Activated CD4-positive, alpha-beta T cell treated with anti-CD3 and anti-CD28 coated beads, Interleukin-2, amount 10 ng/mL, durations not matched to agents 7 days and 5 days (primary cell): ENCODE data around the gene ECEL1. TPM values are rescaled to one million over a fixed set of nuclear protein-coding genes. Genes with fewer than 3 reads are reported as not detected.
"Not testable (repeated sequence)": the region's sequence is repeated elsewhere in the genome, so short reads cannot be mapped to it uniquely, and the experiment has no call there.

Experiments used
- CTCF ChIA-PET: fragments of 350-600 bp; sonication (Branson Sonifier 250); formaldehyde crosslinking; loops from one replicate; lab custom pipeline; 2021; ENCODE audit warnings: antibody characterized with exemption; lab: Charles Lee
- POLR2A ChIA-PET: fragments of 350-600 bp; sonication (Branson Sonifier 250); formaldehyde crosslinking; loops from one replicate; lab custom pipeline; 2021; ENCODE audit warnings: antibody characterized with exemption; lab: Charles Lee
- DNase-seq: peaks from one replicate; pipeline ENCODE4 v3.0.0-alpha.2; 2020
- H3K27ac Mint-ChIP-seq: one replicate; pipeline ENCODE4 v1.8.0; 2021; ENCODE audit warnings: mild to moderate bottlenecking, moderate library complexity, mixed read lengths
- H3K27me3 Mint-ChIP-seq: one replicate; pipeline ENCODE4 v1.8.0; 2021; ENCODE audit warnings: mixed read lengths
- H3K36me3 Mint-ChIP-seq: one replicate; pipeline ENCODE4 v1.8.0; 2021; ENCODE audit warnings: low read depth, mixed read lengths
- H3K4me1 Mint-ChIP-seq: one replicate; pipeline ENCODE4 v1.8.0; 2021; ENCODE audit warnings: mixed read lengths
- H3K4me3 Mint-ChIP-seq: one replicate; pipeline ENCODE4 v1.8.0; 2021; ENCODE audit warnings: mild to moderate bottlenecking, moderate library complexity, mixed read lengths
- H3K9me3 Mint-ChIP-seq: one replicate; pipeline ENCODE4 v1.8.0; 2021; ENCODE audit warnings: mixed read lengths
- total RNA-seq, 2 experiments: library from RNA; stranded (reverse); gene quantifications; one replicate each; pipeline ENCODE4 v1.2.3, GENCODE V29; 2021

The ECEL1 gene, protein sequence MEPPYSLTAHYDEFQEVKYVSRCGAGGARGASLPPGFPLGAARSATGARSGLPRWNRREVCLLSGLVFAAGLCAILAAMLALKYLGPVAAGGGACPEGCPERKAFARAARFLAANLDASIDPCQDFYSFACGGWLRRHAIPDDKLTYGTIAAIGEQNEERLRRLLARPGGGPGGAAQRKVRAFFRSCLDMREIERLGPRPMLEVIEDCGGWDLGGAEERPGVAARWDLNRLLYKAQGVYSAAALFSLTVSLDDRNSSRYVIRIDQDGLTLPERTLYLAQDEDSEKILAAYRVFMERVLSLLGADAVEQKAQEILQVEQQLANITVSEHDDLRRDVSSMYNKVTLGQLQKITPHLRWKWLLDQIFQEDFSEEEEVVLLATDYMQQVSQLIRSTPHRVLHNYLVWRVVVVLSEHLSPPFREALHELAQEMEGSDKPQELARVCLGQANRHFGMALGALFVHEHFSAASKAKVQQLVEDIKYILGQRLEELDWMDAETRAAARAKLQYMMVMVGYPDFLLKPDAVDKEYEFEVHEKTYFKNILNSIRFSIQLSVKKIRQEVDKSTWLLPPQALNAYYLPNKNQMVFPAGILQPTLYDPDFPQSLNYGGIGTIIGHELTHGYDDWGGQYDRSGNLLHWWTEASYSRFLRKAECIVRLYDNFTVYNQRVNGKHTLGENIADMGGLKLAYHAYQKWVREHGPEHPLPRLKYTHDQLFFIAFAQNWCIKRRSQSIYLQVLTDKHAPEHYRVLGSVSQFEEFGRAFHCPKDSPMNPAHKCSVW
- not detected for total RNA-seq

DNA sequence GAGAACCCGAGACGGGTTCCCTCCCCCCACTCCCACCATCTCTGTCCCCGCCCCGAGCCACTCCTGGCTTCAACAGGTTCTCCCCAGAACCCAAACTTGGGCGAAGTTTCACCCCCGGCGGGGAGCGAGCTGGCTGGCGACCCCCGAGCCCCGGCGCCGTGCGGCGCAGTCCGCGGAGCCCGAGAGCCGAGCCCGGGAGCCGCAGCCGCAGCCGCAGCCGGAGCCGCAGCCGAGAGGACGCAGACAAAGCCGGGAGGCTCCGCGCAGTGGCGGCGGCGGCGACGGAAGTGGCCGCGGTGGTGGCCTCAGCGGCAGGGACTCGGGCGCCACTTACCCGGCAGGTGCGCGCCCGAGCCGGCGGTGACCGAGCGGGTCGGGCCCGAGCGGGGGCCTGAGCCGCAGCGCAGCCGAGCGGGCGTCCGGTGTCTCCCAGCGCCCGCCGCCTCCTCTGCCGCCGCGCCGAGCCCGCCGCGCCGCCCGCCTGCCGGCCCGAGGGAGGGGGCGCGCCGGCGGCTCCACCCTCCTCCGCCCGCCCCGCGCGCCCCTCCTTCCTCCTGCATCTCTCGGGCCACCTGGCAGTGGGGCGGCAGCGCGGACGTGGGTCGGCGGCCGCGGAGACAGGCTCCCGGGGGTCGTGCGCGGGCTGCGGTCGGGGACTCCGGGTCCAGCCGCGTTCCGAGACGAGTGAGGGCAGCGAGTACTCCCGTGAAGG, at the start of gene ECEL1:
Gene ECEL1, minus strand, starts transcription at position 450 of the 712 bp plus-strand sequence. CDS start 1,181 bp downstream, outside the sequence.
- Mint-ChIP-seq H3K27me3 (peaks cover 35% of the 10 kb centered on the region), H3K4me1 (peaks cover 7% of the 10 kb centered on the region), H3K9me3 (no peaks in the 10 kb centered on the region), H3K27ac (no peak within 1 kb of the TSS), H3K36me3 (no peaks in the 10 kb centered on the region), H3K4me3 (no peak within 1 kb of the TSS)
- ChIA-PET POLR2A (no interaction called here), CTCF (no interaction called here)
- no peak for DNase-seq

DNA sequence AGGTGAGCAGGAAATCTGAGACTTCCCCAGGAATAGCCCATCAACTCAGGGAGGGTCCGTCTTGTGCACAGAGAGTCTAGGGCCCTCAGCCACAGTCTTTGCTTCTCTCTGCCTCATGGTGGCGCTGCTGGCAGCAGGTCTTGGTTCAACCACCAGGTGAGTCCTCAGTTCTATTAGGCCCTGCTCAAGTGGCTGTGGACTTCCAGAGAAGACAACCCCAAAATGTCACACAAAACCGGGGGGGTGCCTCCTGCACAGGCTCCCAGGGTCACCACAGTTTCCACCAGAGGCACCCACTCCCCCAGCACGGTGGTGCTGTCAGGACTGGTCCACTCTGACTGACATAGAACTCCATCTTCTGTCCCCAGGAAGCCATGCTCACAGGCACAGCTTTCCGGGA, 49.4 kb upstream of the ECEL1 start:
- Mint-ChIP-seq H3K36me3 (no peaks in the 10 kb centered on the region), H3K9me3 (peaks cover 8% of the 10 kb centered on the region), H3K4me3 (no peak overlapping the region), H3K27ac (no peak overlapping the region), H3K27me3 (peaks cover 5% of the 10 kb centered on the region), H3K4me1 (peaks cover 4% of the 10 kb centered on the region)
- DNase-seq: no peak
- POLR2A ChIA-PET: no interaction called here
- CTCF ChIA-PET: no interaction called here

DNA sequence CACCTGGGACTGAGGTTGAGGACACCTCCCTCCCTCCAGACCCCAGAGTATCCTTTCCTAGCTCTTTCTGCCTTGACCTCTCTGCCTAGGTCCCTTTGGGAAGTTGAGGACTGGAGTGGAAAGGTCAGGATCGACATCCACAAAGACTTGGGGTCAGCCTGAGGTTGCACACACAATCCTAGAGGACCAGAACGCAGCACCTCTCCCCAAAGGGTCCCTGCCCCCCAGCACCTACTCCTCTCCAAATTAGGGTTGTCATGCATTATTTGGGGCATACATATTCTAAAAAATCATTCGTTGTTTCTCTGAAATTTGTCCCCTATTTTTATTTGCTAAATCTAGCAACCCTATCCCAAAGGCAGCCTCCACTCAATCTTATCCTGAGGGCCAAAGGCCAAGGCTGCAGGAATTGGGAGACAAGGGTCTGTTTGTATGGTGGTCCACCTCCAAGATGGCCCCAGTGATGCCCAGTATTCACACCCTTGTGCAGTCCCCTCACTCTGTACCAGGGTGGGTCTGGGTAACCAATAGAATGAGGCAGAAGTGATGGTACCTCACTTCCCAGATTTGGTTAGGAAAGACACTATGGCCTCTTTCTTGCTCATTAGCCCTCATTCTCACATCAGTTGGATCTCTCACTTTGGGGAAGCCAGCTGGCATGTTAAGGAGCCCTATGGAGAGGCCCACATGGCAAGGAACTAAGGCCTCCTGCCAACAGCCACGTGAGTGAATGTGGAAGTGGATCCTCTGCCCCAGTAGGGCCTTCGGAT, 48.3 kb upstream of the ECEL1 start:
- H3K4me1 Mint-ChIP-seq: peaks cover 4% of the 10 kb centered on the region
- no peak overlapping the region for H3K27ac Mint-ChIP-seq
- H3K36me3 Mint-ChIP-seq: no peaks in the 10 kb centered on the region
- H3K4me3 Mint-ChIP-seq: no peak overlapping the region
- ChIA-PET POLR2A (no interaction called here), CTCF (no interaction called here)
- DNase-seq: no peak
- H3K27me3 Mint-ChIP-seq: peaks cover 5% of the 10 kb centered on the region
- peaks cover 8% of the 10 kb centered on the region for H3K9me3 Mint-ChIP-seq

DNA sequence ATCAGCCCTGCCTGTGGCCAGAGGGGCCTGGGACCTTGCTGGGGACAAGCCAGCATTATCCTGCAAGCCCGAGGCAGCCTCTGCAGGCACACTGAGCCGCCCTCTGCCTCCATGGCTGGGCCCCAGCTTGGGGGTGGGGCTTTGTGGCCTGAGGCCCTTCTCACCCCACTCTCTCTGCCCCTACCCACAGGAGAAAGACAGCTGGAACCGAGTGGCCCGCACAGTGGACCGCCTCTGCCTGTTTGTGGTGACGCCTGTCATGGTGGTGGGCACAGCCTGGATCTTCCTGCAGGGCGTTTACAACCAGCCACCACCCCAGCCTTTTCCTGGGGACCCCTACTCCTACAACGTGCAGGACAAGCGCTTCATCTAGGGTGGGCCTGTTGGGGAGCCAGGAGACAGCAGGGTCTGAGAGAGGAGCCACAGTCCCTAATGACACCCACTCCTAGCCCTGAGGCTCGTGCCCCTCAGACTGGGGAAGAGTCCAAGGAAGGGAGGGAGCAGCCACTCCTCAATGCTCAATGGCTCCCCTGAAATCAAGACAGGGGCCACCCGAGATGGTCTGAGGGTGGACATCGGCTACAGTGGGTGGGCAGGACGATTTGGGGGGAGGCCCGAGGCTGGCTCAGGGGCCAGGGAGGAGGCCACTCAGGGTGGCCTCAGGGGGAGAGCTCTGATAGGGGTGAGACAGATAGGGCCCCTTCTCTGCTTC, 47.5 kb upstream of the ECEL1 start:
- CTCF ChIA-PET: interaction anchor here (1.5 kb wide), 1 partner anchor 10 kb away, joined by 3 read pairs; no protein-coding TSS in a partner anchor

DNA sequence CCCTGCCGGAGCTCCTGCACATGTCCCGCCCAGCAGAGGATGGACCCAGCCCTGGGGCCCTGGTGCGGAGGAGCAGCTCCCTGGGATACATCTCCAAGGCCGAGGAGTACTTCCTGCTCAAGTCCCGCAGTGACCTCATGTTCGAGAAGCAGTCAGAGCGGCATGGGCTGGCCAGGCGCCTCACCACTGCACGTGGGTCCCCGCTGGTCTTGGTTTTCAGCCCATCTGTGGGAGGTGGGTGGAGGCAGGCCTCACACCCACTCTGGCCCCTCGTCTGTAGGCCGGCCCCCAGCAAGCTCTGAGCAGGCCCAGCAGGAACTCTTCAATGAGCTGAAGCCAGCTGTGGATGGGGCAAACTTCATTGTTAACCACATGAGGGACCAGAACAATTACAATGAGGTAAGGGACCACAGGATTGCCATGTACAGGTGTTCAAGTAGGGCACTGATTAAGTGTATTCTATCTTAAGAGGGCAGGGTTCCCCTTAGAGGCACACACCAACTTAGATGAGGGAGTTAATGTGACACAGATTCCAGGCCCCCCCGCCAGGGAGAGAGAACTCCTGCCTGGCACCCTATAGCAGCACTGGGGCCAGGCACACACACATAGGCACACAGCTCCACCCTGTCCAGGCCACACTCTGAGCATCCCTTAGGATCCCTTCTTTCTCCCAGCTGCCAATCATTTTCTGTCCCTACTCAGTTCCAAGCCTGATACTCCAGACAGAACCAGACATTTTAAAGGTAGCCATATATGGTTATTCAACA, 46.5 kb upstream of the ECEL1 start:
- ChIA-PET CTCF (interaction anchor here (1.5 kb wide), 1 partner anchor 11 kb away, joined by 3 read pairs; no protein-coding TSS in a partner anchor), POLR2A (no interaction called here)
- no peak overlapping the region for H3K27ac Mint-ChIP-seq
- H3K4me1 Mint-ChIP-seq: peaks cover 6% of the 10 kb centered on the region
- no peak for DNase-seq
- no peaks in the 10 kb centered on the region for H3K36me3 Mint-ChIP-seq
- H3K9me3 Mint-ChIP-seq: peaks cover 8% of the 10 kb centered on the region
- no peak overlapping the region for H3K4me3 Mint-ChIP-seq
- H3K27me3 Mint-ChIP-seq: peaks cover 5% of the 10 kb centered on the region

More for the DNA sequence above, 47.5 kb upstream of the ECEL1 start:
- Mint-ChIP-seq H3K4me3 (no peak overlapping the region), H3K27me3 (peaks cover 5% of the 10 kb centered on the region), H3K4me1 (peaks cover 4% of the 10 kb centered on the region), H3K27ac (no peak overlapping the region), H3K9me3 (peaks cover 8% of the 10 kb centered on the region), H3K36me3 (no peaks in the 10 kb centered on the region)
- no peak for DNase-seq
- POLR2A ChIA-PET: no interaction called here

DNA sequence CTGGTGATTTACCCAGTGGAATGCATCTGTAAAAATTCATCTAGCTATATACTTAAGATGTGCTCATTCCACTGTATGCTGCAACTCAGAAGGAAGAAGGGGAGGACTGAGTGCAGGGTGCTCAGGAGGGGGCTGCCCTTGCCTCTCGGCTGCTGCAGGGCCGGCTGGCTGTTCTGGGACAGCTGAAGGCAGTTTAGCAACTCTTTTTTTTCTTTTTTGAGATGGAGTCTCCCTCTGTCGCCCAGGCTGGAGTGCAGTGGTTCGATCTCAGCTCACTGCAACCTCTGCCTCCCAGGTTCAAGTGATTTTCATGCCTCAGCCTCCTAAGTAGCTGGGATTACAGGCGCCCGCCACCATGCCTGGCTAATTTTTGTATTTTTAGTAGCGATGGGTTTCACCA, 45.2 kb upstream of the ECEL1 start:
- H3K36me3 Mint-ChIP-seq, DNase-seq, H3K27me3 Mint-ChIP-seq, CTCF ChIA-PET, H3K9me3 Mint-ChIP-seq, POLR2A ChIA-PET, H3K4me3 Mint-ChIP-seq, H3K27ac Mint-ChIP-seq: not testable (repeated sequence)
- peaks cover 12% of the 10 kb centered on the region for H3K4me1 Mint-ChIP-seq

DNA sequence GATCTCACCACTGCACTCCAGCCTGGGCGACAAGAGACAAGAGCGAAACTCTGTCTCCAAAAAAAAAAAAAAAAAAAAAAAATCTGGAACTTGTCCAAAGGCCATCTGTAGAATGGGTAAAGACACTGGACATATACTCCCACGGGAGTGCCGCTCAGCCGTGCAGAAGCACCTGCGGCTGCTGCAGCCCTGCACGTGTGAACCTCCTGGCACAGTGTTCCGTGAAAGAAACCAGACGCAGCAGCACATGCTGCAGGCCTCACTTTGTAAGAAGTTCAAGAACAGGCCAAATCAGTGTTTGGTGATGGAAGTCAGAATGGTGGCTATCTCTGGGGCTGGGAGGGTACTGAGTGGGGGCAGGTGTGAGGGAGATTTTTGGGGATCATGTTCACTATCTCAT, 44.8 kb upstream of the ECEL1 start:
- peaks cover 8% of the 10 kb centered on the region for H3K9me3 Mint-ChIP-seq
- peaks cover 12% of the 10 kb centered on the region for H3K4me1 Mint-ChIP-seq
- DNase-seq: no peak
- no peak overlapping the region for H3K4me3 Mint-ChIP-seq
- ChIA-PET POLR2A (no interaction called here), CTCF (interaction anchor here (1.9 kb wide), 1 partner anchor 14 kb away, joined by 9 read pairs; no protein-coding TSS in a partner anchor)
- H3K27ac Mint-ChIP-seq: no peak overlapping the region
- no peaks in the 10 kb centered on the region for H3K36me3 Mint-ChIP-seq
- H3K27me3 Mint-ChIP-seq: no peaks in the 10 kb centered on the region

DNA sequence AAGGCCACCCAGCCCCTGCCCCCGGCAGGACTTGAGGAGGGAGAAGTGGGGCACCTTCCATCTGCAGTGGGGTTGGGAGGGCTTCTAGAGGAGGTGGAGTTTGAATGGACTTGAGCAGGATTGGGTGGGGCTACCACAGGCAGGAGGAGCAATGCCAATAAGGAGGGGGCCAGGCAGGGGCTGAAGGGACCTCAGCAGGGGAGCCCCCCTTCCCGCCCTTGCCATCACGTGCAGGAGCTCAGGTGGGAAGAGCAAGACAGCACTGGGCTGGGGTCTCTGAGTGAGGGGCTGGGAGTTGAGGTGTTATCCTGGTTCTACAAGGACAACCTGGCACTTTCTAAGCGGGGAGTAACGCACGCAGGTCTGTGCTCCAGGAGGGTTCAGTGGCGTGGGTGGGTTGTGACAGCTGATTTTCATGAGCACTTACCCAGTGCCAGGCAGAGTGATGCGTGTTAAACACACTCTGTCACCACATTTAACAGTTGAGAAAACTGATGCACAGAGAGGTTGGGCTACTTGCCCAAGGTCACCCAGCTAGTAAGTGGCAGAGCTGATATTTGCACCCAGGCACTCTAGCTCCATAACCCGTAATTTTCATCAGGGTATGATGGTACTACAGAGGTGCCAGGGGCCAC, 43.1 kb upstream of the ECEL1 start:
- H3K9me3 Mint-ChIP-seq: no peaks in the 10 kb centered on the region
- no peaks in the 10 kb centered on the region for H3K27me3 Mint-ChIP-seq
- H3K4me3 Mint-ChIP-seq: no peak overlapping the region
- no peak for DNase-seq
- no peak overlapping the region for H3K27ac Mint-ChIP-seq
- H3K4me1 Mint-ChIP-seq: peaks cover 12% of the 10 kb centered on the region
- CTCF ChIA-PET: interaction anchor here (1.9 kb wide), 1 partner anchor 16 kb away, joined by 9 read pairs; no protein-coding TSS in a partner anchor
- no peaks in the 10 kb centered on the region for H3K36me3 Mint-ChIP-seq
- POLR2A ChIA-PET: no interaction called here

DNA sequence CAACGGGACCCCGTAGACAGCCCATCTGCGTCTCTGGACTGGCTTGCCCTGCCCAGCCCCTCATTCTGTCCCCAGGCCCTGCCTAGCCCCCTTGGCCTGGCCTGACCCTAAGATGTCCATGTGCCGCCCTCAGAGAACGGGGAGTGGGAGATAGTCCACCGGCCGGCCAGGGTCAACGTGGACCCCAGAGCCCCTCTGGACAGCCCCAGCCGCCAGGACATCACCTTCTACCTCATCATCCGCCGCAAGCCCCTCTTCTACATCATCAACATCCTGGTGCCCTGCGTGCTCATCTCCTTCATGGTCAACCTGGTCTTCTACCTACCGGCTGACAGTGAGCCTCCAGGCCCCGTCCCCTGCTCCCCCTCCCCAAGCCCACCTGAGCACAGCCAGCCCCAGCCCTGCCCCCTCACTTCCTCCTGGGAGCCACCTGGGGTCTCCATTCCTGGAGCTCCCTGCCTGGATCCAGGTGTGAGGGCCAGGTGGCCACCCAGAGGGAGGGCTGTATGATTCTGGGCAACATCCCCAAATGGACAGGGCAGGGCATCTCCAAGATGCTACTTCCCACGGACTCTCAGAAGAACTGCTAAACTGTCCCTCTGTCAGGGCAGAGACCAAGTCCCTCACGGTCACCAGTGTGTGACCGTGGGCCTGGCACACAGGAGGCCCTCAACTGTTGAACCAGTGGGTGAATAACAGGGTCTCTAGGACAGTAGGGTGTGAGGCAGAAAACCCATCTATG, 42.3 kb upstream of the ECEL1 start:
- ChIA-PET POLR2A (no interaction called here), CTCF (interaction anchor here (1.9 kb wide), 1 partner anchor 16 kb away, joined by 9 read pairs; no protein-coding TSS in a partner anchor)
- H3K27ac Mint-ChIP-seq: no peak overlapping the region
- DNase-seq: no peak
- H3K9me3 Mint-ChIP-seq: no peaks in the 10 kb centered on the region
- H3K36me3 Mint-ChIP-seq: no peaks in the 10 kb centered on the region
- no peaks in the 10 kb centered on the region for H3K27me3 Mint-ChIP-seq
- peaks cover 12% of the 10 kb centered on the region for H3K4me1 Mint-ChIP-seq
- no peak overlapping the region for H3K4me3 Mint-ChIP-seq

DNA sequence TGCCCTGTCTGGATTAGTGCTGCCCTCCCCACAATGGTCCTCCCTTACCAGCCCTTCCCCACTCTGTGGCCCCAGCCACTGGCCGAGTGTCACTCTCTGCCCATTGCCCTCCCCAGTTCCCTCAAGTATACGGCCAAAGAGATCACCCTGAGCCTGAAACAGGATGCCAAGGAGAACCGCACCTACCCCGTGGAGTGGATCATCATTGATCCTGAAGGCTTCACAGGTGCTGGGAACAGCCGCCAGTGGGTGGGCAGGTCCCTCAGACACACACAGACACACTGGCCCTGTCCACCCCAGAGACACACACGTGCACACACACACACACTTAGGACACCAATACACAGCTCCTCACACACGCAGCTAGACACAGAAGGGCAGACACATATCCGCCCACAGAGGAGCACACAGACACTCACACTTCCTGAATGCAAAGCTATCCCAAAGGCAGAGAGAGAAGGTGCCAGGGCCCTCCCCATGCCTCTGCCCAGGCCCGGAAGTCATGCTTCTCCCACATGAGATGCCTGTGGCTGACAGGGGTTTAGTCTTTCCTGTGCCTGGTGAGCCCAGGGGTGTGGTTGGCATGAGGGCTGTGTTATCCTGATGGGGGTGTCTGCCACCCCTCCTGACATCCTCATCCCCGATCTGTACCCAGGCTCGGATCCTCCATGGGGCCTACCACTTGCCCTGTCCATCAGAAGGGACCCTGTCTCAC, 41.3 kb upstream of the ECEL1 start:
- ChIA-PET CTCF (no interaction called here), POLR2A (no interaction called here)
- Mint-ChIP-seq H3K4me1 (peaks cover 15% of the 10 kb centered on the region), H3K4me3 (no peak overlapping the region), H3K27me3 (peaks cover 6% of the 10 kb centered on the region), H3K36me3 (no peaks in the 10 kb centered on the region), H3K27ac (peak overlapping the region; percentile 22), H3K9me3 (no peaks in the 10 kb centered on the region)
- DNase-seq: peak; percentile 15
